HEK293 (cell line): ENCODE results near the gene SLC6A15.

ENCODE experiments used
- CTCF ChIA-PET: fragments of 350-600 bp; formaldehyde crosslinking; extraction: SDS; loops from one replicate; lab custom pipeline; 2021; ENCODE audit warnings: antibody characterized with exemption; lab: Yijun Ruan, JAX
- POLR2A ChIA-PET: fragments of 300-600 bp; formaldehyde crosslinking; extraction: SDS; loops from one replicate; lab custom pipeline; 2020; ENCODE audit warnings: antibody characterized with exemption, inconsistent platforms; lab: Yijun Ruan, JAX
- H3K27ac ChIP-seq: fragments of 200-500 bp; sonication (Bioruptor generic); 2 replicates; pipeline ENCODE4 v1.5.1; 2014; ENCODE audit warnings: low read depth, low read length, control low read depth, inconsistent platforms; ENCODE audit errors: extremely low read depth
- H3K36me3 ChIP-seq, 2 experiments: fragments of 200-500 bp in 1 of 2; sonication (Bioruptor generic) in 1 of 2; 1 replicate in 1 of 2; 2 replicates in 1 of 2; pipeline ENCODE4 v1.5.1; 2014 to 2017; ENCODE audit warnings: inconsistent platforms in 2 of 2, low read length in 2 of 2; ENCODE audit not compliant: control insufficient read depth in 2 of 2, insufficient read depth in 1 of 2
- H3K4me1 ChIP-seq: fragments of 200-500 bp; sonication (Bioruptor generic); 2 replicates; pipeline ENCODE4 v1.5.1; 2014; ENCODE audit warnings: mild to moderate bottlenecking, low read length, inconsistent platforms; ENCODE audit not compliant: control insufficient read depth, insufficient read depth
- H3K4me3 ChIP-seq: 2 replicates; pipeline ENCODE4 v1.5.1; 2011; ENCODE audit warnings: low read depth, mild to moderate bottlenecking, control low read depth, low read length, moderate library complexity
- H3K9me3 ChIP-seq: fragments of 200-500 bp; sonication (Bioruptor generic); 2 replicates; pipeline ENCODE4 v1.5.1; 2014; ENCODE audit warnings: low read depth, low read length, inconsistent platforms; ENCODE audit not compliant: control insufficient read depth, insufficient read depth
- GLIS1 ChIP-seq: fragments of 450-650 bp; formaldehyde crosslinking; IDR thresholded peaks from 2 replicates; pipeline ENCODE4 v1.5.1; 2016; ENCODE audit warnings: missing biosample characterization, missing genetic modification characterization
- IKZF3 ChIP-seq: fragments of 450-650 bp; IDR thresholded peaks from 2 replicates; pipeline ENCODE4 v1.5.0; 2018; ENCODE audit warnings: missing biosample characterization, mild to moderate bottlenecking, missing genetic modification characterization, moderate library complexity
- KLF1 ChIP-seq: fragments of 450-650 bp; formaldehyde crosslinking; IDR thresholded peaks from 2 replicates; pipeline ENCODE4 v1.5.1; 2016; ENCODE audit warnings: missing biosample characterization, missing genetic modification characterization
- KLF16 ChIP-seq: fragments of 450-650 bp; formaldehyde crosslinking; IDR thresholded peaks from 2 replicates; pipeline ENCODE4 v1.5.1; 2017; ENCODE audit warnings: missing biosample characterization, missing genetic modification characterization
- KLF7 ChIP-seq: fragments of 450-650 bp; formaldehyde crosslinking; IDR thresholded peaks from 2 replicates; pipeline ENCODE4 v1.5.1; 2016; ENCODE audit warnings: missing biosample characterization, missing genetic modification characterization, borderline replicate concordance
- PRDM6 ChIP-seq: fragments of 450-650 bp; formaldehyde crosslinking; IDR thresholded peaks from 2 replicates; pipeline ENCODE4 v1.5.1; 2017; ENCODE audit warnings: missing biosample characterization, missing genetic modification characterization
- SP7 ChIP-seq: fragments of 450-650 bp; formaldehyde crosslinking; IDR thresholded peaks from 2 replicates; pipeline ENCODE4 v1.5.1; 2016; ENCODE audit warnings: missing biosample characterization, missing genetic modification characterization
- ZBTB17 ChIP-seq: fragments of 450-650 bp; formaldehyde crosslinking; IDR thresholded peaks from 2 replicates; pipeline ENCODE4 v1.5.1; 2016; ENCODE audit warnings: missing biosample characterization, missing genetic modification characterization
- ZBTB49 ChIP-seq: fragments of 450-650 bp; formaldehyde crosslinking; IDR thresholded peaks from 2 replicates; pipeline ENCODE4 v1.5.1; 2016; ENCODE audit warnings: missing biosample characterization, missing genetic modification characterization, low read depth
- ZEB2 ChIP-seq: fragments of 450-650 bp; formaldehyde crosslinking; IDR thresholded peaks from 2 replicates; pipeline ENCODE4 v1.5.1; 2016; ENCODE audit warnings: missing biosample characterization, missing genetic modification characterization
- ZFP37 ChIP-seq: fragments of 450-650 bp; formaldehyde crosslinking; IDR thresholded peaks from 2 replicates; pipeline ENCODE4 v1.5.1; 2016; ENCODE audit warnings: missing biosample characterization, missing genetic modification characterization
- ZFP69B ChIP-seq: fragments of 450-650 bp; formaldehyde crosslinking; IDR thresholded peaks from 2 replicates; pipeline ENCODE4 v1.5.1; 2016; ENCODE audit warnings: missing biosample characterization, missing genetic modification characterization
- ZIC2 ChIP-seq: fragments of 450-650 bp; formaldehyde crosslinking; IDR thresholded peaks from 2 replicates; pipeline ENCODE4 v1.5.1; 2016; ENCODE audit warnings: missing biosample characterization, missing genetic modification characterization
- ZNF2 ChIP-seq: fragments of 450-650 bp; formaldehyde crosslinking; IDR thresholded peaks from 2 replicates; pipeline ENCODE4 v1.5.1; 2016; ENCODE audit warnings: missing biosample characterization, missing genetic modification characterization
- ZNF266 ChIP-seq: fragments of 450-650 bp; formaldehyde crosslinking; IDR thresholded peaks from 2 replicates; pipeline ENCODE4 v1.5.1; 2016; ENCODE audit warnings: missing biosample characterization, missing genetic modification characterization, low read depth
- ZNF404 ChIP-seq: fragments of 450-650 bp; formaldehyde crosslinking; IDR thresholded peaks from 2 replicates; pipeline ENCODE4 v1.5.1; 2017; ENCODE audit warnings: missing biosample characterization, missing genetic modification characterization
- ZNF548 ChIP-seq: fragments of 450-650 bp; formaldehyde crosslinking; IDR thresholded peaks from 2 replicates; pipeline ENCODE4 v1.5.1; 2016; ENCODE audit warnings: missing biosample characterization, missing genetic modification characterization
- ZNF596 ChIP-seq: fragments of 450-650 bp; IDR thresholded peaks from 2 replicates; pipeline ENCODE4 v1.5.0; 2018; ENCODE audit warnings: missing biosample characterization, mild to moderate bottlenecking, missing genetic modification characterization, moderate library complexity
- ZNF626 ChIP-seq: fragments of 450-650 bp; sonication (Bioruptor Pico); formaldehyde crosslinking; IDR thresholded peaks from 2 replicates; pipeline ENCODE4 v1.5.1; 2018; ENCODE audit warnings: missing biosample characterization, missing genetic modification characterization, inconsistent platforms

Gene SLC6A15

GRCh38 chr12:84814664-84815245 lies 97.8 kb downstream of the SLC6A15 start:
- ChIA-PET CTCF (interaction anchor here (0.6 to 0.7 kb wide), 2 partner anchors 22 to 331 kb away, joined by 3 read pairs; no protein-coding TSS in a partner anchor), POLR2A (no interaction called here)
- no peak overlapping the region for H3K4me3 ChIP-seq
- no peak overlapping the region for H3K27ac ChIP-seq
- no peaks in the 10 kb centered on the region for H3K4me1 ChIP-seq
- H3K36me3 ChIP-seq: no peaks in the 10 kb centered on the region
- H3K9me3 ChIP-seq: no peaks in the 10 kb centered on the region
- TF ChIP-seq IKZF3 (no peak), ZNF404 (tag by site-specific recombination) (no peak), ZBTB17 (no peak), ZNF266 (tag by site-specific recombination) (no peak), KLF7 (tag by site-specific recombination) (no peak), ZIC2 (no peak), ZEB2 (tag by site-specific recombination) (no peak), ZFP69B (tag by site-specific recombination) (no peak), ZNF626 (tag by site-specific recombination) (no peak), KLF1 (no peak), ZNF596 (tag by site-specific recombination) (no peak), PRDM6 (tag by site-specific recombination) (no peak), ZNF2 (tag by site-specific recombination) (no peak), ZFP37 (tag by site-specific recombination) (no peak), SP7 (no peak), GLIS1 (tag by site-specific recombination) (no peak)

- TF ChIP-seq ZNF404 (tag by site-specific recombination) (no peak), ZBTB17 (no peak), KLF16 (no peak), ZBTB49 (tag by site-specific recombination) (no peak), ZNF548 (tag by site-specific recombination) (no peak)
- TF ChIP-seq, all 188 proteins: peak for 0
Observed at GRCh38 chr12:84813780-84814663, 98.6 kb downstream of the SLC6A15 start.

More at GRCh38 chr12:84813780-84814663, 98.6 kb downstream of the SLC6A15 start:
- Histone ChIP-seq H3K27ac (no peak overlapping the region), H3K36me3 (no peaks in the 10 kb centered on the region), H3K4me3 (no peak overlapping the region), H3K9me3 (no peaks in the 10 kb centered on the region), H3K4me1 (no peaks in the 10 kb centered on the region)
- ChIA-PET CTCF (interaction anchor here (0.6 to 0.7 kb wide), 2 partner anchors 21 to 330 kb away, joined by 3 read pairs; no protein-coding TSS in a partner anchor), POLR2A (no interaction called here)
